Fibroblast of the conjunctiva (primary cell): ENCODE results near the gene BROX.
"Not testable (repeated sequence)": the region's sequence is repeated elsewhere in the genome, so short reads cannot be mapped to it uniquely, and the experiment has no call there.

ENCODE experiments used
- DNase-seq: peaks from one replicate; pipeline ENCODE4 v3.0.0-alpha.2; 2010; ENCODE audit warnings: low read depth

Gene BROX, protein sequence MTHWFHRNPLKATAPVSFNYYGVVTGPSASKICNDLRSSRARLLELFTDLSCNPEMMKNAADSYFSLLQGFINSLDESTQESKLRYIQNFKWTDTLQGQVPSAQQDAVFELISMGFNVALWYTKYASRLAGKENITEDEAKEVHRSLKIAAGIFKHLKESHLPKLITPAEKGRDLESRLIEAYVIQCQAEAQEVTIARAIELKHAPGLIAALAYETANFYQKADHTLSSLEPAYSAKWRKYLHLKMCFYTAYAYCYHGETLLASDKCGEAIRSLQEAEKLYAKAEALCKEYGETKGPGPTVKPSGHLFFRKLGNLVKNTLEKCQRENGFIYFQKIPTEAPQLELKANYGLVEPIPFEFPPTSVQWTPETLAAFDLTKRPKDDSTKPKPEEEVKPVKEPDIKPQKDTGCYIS

DNA sequence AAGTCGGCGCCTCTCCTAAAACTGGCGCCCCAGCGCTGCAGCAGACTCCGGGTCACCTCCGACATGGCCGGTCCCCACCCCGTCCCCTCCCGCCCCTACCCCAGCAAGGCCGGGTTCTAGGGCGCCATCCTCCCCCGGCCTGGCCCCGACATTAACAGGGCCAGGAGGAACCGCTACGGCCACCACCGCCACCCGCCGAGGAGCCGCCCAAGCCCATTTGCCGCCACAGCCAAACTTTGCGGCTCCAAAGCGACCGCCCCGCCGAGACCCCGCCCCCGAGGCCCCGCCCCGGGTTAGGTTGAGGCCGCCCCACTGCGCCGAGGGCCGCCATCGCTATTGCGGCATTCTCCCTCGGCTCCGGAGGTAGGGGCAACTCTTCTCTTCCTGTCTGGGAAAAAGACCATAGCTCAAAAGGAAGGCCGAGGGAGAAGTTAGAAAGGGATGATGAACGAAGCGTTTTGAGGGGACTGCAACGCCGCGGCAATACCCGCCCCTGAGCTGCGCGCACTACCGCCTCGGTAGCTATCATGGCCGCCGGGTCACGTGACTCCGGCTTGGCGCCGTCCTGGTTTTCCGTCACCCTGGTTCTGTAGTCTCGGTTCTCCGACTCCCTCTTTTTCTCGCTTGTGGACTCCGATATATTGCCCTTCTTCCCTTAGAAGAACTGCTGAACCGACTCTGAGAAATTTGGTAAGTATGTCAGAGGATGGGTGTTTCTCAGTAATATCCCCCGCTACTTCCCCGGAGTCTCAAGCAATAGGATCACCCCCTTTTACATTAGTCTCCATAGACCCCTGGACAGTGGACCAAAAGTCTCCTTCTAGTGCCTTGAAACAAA lies at the start of gene BROX, which contains the start of gene AIDA:
Gene BROX, plus strand, starts transcription at position 312 of the 838 bp plus-strand sequence. CDS start 3,136 bp downstream, outside the sequence.
Gene AIDA, minus strand, starts transcription at position 239 of the 838 bp plus-strand sequence. Its CDS starts 174 bp downstream, at position 65.
- peak; percentile 61 for DNase-seq

DNA sequence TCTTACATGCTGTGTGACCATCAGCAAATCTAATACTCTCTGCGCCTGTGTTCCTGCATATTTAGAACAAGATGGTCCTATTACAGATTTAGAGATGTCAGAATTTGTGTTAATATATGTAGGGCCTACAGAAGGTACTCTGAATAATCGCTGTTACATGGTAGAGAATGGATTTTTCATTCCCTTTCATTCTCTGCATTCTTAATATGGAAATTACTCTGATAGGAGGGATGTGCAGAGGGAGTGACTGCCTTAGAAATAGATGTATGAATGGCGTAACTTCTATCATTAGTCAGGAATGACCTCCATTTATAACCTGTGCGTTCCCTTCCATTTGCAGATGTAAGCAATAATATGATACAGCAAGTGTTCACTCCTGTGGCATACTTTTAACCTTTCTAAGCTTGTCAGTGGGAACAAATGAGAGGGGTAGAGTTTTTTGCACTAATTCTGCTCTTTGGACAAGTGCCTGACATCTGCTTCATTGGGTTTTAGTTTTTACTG lies 48.9 kb upstream of the BROX start:
- DNase-seq = no peak

DNA sequence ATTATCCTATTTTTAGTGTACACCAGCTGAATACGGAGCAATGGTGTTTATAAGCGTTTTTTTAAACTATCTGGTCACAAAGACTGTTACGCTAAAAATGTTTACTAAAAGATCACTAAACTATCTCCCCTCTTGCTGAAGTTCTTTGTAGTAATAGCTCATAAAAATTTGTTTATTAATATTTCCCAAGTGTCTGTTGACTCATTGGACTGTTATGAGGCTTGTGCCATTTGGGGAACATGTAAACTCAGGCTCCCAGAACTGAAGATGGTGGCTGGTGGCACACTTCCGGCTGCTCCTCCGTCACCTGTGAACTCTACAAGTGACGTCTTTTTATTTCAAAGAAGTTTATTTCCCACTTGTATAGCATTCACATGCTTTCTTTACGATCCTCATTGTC lies 46.4 kb upstream of the BROX start:
- no peak for DNase-seq

DNA sequence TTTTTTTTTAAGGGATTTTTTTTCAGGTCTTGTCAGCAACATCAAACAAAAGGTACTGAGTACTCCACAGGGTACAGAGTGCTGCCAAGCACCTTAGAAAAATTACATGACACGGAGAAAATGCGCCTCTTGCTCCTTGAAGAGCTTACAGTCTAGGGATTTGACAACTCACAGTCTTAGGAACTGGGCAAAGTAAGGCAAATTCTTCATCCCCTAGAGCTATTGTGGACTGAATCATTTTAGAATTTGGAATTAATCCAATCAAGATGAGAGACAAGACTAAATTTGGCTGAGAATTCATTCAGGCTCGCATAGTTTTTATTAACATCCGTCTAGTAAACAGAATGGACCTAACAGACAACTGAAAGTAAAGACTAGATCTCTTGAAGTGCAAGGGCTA lies 44.2 kb upstream of the BROX start:
- not testable (repeated sequence) for DNase-seq

DNA sequence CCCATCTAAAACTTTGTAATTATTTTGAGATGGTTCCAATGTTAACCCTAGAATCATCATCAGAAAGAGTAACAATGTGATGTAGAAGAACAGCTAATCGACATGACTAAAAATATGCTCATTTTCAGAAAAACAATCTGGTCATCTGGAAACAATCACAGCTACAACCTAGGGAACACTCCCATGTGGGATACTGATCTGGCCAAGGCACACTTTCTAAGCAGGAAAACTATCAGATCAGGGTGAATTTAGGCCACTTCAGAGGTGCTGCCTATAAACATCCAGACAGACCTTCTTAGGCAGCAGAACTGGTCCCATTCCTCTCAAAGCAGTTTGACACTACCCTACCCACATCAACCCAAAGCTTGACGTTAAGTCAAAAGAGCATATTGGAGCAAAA lies 43.3 kb upstream of the BROX start:
- not testable (repeated sequence) for DNase-seq

DNA sequence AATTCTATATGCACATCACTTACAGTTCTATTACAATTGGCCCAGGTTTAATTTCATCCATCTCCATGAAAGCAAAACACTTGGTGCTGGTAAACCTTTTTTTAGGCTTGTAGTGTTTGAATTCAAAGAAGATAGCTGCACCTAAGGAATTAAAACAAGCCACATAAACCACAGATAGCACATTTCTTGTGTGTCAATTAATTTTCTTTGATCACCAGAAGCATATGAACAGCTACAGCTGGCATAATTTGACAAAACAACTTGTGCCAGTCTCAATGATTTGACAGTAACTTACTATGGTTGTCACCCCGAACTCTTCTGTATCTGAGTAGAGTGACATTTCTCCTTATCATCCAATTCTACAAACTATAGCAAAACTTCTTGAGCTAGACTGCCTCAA lies 42.3 kb upstream of the BROX start:
- no peak for DNase-seq

DNA sequence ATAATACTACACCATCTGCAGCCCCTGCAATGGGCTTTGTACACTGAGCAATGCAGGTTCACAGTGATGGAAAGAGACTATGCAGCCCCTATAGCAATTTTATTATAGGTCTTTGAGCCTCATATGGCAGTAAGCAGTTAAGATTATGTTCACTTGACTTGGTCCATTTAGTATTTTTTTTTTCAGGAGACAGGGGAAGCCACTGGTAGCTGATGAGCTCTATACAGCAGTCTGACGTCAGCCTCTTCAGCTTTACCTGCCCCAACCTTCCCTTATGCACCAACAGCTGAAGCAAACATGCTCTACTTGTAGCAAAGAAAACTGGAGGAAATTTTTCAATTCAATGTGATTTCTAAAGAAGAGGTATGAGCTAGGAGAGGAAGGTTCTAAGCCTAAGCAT lies 32.3 kb upstream of the BROX start:
- no peak for DNase-seq

DNA sequence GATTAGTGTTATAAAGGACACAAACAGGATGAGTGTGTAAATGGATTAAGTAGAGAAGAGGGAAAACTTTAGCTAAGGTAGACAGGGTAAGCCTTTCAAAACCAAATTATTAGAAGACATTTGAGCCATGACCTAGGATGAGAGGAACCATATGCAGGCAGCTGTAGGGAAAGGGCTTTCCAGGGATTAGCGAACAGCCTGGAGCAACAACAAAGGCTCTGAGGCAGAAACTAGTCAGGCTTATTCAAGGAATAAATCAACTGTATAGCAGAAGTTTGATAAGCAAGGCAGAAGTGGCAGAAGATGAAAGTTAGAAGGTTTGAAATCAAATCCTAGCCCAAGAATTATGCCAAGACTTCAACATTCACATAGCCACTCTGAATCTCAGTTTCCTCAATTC lies 21.3 kb upstream of the BROX start:
- DNase-seq = no peak

DNA sequence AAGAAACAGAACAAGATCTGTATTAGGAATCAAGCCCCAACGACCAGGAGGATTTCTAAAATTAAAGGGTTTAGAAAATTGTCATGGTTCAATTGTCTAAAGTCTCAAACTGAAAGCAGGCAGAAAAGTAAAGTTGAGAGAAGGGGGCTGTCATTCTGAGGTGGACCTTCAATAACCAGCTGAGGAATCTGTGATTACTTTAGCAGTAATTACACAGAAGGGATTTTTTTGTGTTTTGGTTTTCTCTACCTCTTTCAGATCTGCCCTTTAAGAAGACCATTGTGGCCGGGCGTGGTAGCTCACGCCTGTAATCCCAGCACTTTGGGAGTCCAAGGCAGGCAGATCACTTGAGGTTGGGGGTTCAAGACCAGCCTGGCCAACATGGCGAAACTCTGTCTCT lies 17.4 kb upstream of the BROX start:
- no peak for DNase-seq

DNA sequence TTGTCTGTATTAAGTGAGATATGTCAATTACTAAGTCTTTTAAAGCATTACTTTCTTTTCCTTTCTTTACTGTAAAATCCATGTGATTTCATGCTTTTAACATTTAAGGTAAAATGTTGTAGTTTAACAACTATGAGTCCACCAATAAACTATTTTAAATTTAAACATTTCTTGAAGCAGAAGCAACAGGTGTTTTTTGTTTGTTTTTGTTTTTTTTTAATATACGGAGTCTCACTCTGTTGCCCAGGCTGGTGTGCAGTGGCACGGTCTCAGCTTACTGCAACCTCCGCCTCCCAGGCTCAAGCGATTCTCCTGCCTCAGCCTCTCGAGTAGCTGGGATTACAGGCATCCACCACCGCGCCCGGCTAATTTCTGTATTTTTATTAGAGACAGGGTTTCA lies 15.6 kb upstream of the BROX start:
- no peak for DNase-seq

DNA sequence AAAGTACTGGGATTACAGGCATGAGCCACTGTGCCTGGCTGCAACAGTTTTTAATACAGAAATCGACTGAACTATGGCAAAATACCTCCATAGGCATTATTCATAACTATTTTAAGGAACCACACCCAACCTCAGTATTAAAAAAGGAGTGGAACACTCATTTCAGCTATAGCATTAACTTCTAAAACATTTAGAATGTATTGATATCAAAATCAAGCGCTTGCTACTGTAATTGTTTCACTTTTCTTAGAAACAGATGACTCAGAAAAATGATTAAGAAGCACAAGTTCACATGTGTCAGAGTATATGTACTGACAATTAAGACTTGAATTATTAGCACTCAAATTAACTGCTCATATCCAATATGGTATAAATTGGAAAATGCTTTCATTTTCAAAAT lies 15.2 kb upstream of the BROX start:
- no peak for DNase-seq

DNA sequence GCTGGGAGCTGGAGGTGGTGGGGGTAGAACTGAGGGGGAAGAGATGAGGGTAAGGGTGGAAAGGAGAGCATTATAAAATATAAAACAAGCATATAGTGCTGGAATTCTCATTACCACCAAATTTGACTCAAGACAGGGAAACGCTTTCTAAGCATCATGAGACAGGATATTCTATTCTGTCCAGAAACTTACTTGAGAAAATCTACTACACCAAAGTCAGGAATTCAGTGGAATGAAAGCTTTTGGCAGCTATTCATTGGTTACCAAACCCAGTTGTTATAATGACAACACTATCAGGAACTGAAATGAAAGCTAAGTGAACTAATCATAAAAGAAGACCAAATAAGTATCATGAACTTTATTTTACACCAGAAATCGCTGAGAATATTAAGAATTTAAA lies 14.5 kb upstream of the BROX start:
- DNase-seq = peak; percentile 14

DNA sequence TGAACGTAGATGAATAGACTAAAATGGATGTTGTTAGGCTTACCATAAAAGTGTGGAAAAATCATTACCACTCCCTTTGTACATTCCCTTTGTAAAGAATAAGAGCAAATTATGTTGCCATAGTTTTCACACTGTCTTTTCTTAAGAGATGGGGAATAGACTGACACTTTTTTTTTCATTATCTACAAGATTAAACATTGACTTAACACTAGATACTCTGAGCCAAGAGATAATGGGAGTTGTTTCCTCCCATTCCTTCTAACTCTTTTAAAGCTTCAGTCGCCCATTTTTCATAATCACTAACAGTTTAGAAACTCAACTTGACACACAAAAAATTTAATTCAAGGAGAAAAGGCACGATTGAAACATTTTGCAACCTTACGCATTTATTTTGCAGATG lies 10.2 kb upstream of the BROX start:
- DNase-seq = no peak

DNA sequence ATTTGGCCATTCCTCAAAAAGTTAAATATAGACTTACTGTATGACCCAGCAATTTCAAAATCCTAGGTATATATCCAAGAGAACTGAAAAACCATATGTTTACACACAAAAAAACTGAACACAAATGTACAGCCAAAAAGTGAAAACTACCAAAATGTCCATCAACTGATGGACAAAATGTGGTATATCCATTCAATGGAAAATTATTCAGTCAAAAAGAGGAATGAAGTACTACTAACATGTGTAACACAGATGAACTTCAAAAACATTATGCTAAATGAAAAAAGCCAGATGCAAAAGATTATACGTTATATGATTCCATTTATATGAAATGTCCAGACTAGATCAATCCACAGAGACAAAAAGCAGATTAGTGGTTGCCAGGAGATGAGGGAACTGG lies 8.1 kb upstream of the BROX start:
- DNase-seq = no peak

DNA sequence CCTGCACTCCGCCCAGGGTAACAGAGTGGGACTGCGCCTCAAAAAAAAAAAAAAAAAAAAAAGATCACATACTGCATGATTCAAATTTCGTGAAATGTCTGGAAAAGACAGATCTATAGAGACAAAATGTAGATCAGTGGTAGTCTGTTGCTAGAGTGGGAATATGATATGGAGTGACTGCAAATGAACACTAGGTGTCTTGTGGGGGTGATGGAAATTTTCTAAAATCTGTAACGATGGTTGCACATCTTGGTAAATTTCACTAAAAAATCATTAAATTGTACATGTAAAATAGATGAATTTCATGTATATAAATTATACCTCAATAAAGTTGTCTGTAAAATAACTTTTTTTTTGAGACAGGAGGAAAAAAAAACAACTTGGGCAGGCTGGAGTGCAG lies 5.5 kb upstream of the BROX start:
- DNase-seq = no peak

DNA sequence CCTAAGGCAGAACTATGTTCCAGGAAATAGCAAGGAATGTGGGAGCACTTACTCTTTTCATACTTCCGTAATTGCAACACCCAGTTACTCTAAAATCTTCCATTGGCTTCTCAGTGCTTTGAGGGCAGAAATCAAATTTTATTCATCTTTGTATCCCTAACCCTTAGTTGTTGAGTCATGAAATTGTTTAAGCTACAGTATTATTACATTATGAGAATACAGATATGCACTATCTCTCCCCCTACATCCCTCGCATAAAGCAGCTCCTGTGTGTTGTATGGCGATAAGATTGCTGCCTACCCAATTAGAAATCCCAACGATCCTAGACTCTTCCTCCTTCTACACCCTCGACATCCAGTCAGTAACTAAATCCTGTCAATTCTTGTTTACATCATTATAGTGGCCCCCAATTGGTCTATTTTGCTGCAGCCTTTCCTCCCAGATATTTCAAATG lies 2.6 kb upstream of the BROX start:
- DNase-seq = no peak

DNA sequence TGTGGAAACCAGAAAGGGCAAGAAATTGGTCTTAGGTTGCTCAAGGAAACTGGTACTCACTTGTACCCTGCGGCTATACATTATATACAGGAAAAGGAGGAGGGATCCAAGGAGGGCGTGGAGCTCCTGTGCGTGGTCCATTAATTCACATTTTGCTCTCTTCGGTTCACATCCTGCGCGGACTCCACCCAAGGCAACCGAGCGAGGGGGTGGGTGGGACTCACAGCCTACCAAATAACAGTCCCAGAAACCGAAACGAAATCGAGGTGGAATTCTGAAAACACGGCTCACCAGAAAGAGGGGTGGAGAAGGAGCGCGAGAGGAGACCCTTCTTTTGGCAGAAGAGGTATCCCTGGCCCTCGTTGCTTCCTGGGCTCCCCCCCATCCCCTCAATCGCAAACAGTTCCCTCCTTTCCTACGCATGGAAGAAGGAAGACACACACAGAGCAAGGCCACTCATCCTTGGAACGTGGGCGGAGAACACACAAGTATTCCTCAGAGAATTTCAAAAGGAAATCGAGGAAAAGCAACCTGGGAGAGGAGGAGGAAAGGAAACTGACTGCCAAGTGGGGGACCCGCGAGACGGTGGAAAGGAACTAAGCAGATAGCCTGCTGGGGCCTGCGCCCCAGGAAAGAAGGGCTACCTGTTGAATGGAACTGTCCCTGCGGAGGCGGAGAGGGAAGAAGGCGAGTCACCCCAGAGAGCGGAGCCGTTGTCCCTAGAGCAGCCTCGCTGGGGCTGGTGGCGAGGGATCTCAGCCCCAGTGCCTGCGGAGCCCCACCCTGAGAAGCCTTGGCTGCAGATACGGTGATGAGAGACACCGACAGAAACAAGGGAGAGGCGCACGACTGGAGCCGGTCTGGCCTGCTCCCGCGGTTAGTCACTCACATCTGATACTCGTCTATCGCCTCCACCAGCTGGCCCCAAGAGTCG lies 778 bp upstream of the BROX start:
- peak; percentile 28 for DNase-seq

DNA sequence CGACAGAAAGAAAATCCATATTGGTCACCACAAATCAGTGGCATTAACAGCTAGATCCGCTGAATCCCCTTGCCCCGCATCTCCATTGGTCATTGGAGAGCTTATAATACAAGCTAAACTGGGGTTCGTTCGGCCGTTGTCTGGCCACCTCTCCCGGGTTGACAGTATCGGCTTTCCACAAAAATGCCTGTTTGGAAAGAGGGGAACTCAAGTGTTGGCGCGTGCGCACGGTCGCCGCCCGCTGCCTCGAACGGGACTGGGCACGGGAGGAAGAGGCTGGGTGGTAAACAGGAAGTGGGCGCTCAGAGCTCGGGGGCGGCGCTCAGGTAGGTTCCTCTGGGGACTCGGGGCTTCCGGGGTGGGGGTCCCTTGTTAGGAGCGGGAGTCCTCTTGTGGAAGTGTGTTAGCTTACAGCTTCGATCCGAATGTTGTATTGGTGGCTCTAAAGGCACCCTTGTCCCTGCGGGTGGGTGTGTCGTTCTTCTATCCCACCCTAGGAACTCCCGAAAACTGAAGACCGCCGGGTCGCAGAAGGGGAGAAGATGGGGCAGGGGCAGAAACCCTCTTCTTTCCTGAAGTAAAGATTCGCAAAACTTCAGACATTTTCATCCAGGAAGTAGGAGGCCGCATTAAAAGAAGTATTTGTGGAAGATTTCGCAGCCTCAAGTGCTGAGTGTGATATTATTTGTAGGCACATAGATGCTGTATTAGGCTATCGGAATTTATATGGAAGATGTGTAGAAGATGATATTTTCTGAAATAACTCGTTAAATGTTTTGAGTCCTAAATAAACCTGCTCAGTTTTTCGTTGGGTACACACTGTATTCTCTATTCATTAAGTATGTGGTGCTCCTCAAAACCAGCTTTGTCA lies 962 bp downstream of the BROX start:
- DNase-seq = peak; percentile 89

DNA sequence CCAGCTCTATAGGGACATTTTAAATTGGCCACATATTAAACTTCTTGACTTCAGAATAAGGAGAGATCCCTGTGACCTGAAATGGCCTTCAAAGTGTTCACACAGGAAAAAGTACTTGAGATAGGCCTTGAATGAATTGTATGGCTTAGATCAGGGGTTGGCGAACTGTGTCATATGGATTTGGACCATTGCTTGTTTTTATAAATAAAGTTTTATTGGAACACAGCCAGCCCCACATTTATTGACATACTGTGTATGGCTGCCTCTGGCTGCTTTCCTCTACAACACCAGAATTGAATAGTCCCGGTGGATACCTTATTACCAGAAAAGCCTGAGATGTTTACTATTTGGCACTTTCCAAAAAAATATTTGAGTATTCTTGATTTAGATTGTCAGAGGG lies 4.0 kb downstream of the BROX start:
- no peak for DNase-seq

DNA sequence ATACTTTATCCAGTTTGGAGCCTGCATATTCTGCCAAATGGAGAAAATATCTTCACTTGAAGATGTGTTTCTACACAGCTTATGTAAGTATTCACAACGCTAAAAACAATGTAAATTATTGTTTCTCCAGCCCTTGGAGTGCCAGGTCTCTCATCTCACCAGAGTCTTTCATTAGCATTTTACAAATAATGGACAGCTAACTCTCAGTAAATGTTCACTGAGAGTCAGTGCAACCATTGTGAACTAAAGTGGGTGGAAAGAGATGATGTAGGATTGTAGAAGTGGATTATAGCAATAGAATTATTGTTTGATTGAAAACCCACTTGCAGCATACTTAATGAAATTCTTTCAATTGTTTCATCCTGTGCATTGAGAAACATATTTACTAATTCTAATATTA lies 16.4 kb downstream of the BROX start:
- no peak for DNase-seq

DNA sequence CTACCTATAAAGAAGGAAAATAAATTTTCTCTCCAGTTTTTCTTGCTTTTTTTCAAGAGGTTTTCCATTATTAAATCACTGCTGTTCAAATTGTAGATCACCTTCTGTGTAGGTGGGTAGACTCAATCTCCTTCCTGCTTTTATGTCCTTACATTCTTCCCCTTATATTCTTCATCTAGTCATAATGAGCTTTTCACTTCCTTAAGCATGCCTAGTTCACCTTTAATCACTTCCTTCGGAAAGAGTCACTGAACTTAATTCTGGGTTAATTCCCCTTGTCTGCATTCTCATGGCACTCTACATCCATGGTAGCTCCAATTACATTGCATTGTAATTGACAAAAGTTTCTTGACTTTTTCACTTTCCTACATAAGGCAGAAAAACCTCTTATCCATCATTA lies 18.5 kb downstream of the BROX start:
- DNase-seq = no peak
